Mucosa of rectum (tissue), 2 donors: ENCODE measurements around the gene HMCN1.

Experiments used
- H3K27ac ChIP-seq, 2 donors: one replicate each; pipeline ENCODE4 v1.7.0; 2013; ENCODE audit warnings: inconsistent platforms in 2 of 2, low read depth in 2 of 2, low read length in 2 of 2
- H3K27me3 ChIP-seq, 2 donors: one replicate each; pipeline ENCODE4 v1.7.0; 2013; ENCODE audit warnings: low read length in 2 of 2; ENCODE audit not compliant: control insufficient read depth in 2 of 2, insufficient read depth in 2 of 2
- H3K36me3 ChIP-seq, 2 donors: one replicate each; pipeline ENCODE4 v1.7.0; 2013; ENCODE audit warnings: low read length in 2 of 2; ENCODE audit not compliant: control insufficient read depth in 2 of 2, insufficient read depth in 2 of 2
- H3K4me1 ChIP-seq, 2 donors: one replicate each; pipeline ENCODE4 v1.7.0; 2013; ENCODE audit warnings: low read length in 2 of 2, mild to moderate bottlenecking in 1 of 2; ENCODE audit not compliant: control insufficient read depth in 2 of 2, insufficient read depth in 2 of 2
- H3K4me3 ChIP-seq, 2 donors: one replicate each; pipeline ENCODE4 v1.7.0; 2013; ENCODE audit warnings: low read length in 2 of 2
- H3K9ac ChIP-seq, 2 donors: one replicate each; pipeline ENCODE4 v1.7.0; 2013; ENCODE audit warnings: low read length in 2 of 2, low read depth in 1 of 2, mild to moderate bottlenecking in 1 of 2
- H3K9me3 ChIP-seq, 2 donors: one replicate each; pipeline ENCODE4 v1.7.0; 2013; ENCODE audit warnings: low read length in 2 of 2; ENCODE audit not compliant: control insufficient read depth in 2 of 2
- donor health status: healthy.
- donor health status: Normal muscosa, but diverticular disease.

HMCN1 gene

DNA sequence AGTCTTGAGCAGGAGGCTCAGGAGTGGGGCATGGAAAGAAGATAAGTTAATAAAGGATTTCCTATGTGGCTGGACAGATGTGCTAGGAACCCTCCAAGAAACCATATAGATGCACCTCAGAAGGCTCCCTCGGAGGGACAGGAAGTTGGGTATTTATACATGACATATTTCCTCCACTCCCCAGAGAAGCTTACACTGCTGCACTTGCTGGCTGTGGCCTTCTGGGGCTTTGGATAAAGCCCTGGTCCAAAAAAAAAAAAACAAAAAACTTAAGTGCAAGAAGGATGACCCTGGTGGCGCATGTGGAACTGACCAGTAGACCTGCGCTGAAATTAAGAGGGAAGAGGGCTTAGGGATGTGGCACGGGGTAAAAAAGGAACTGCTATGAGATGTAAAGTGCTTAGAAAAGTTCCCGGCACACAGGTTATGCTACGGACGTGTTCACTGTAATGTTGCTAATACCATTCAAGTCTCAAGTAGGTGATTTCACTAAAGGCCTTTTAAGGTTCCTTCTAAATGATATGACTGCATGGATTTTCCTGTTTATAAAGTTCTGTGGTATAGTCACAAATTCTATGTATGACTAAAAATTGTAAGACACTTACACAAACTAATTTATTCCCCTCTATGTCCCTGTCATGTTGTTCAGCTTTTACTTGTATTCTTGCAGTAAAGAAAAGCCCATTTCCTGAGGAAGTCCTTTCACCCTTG, 253.6 kb downstream of the HMCN1 start:
- Histone ChIP-seq H3K27me3 (no peaks in the 10 kb centered on the region), H3K27ac (no peak overlapping the region), H3K9ac (no peak overlapping the region)

DNA sequence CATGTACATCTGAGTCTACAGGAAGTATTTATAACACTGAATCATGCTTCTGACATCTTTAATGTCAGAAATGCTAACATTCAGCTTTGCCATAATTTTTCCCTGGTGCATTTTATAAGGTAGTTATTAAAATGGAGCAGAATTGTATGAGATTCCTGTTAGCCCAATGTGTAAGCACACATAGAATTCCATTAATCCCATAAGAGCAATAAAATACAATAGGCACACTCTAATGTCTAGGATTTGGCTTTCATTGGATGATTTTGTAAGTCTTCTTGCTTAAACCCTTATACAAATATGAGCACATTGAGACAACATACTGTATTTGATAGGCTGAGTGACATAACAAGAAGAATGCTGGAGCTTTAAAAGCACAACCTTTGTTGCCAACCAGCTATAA, 256.4 kb downstream of the HMCN1 start:
- Histone ChIP-seq H3K27me3 (no peaks in the 10 kb centered on the region), H3K4me3 (no peak overlapping the region), H3K9ac (no peak overlapping the region), H3K27ac (no peak overlapping the region), H3K36me3 (no peaks in the 10 kb centered on the region), H3K4me1 (no peaks in the 10 kb centered on the region), H3K9me3 (no peaks in the 10 kb centered on the region)

More for the DNA sequence above, 253.6 kb downstream of the HMCN1 start:
- Histone ChIP-seq H3K36me3 (no peaks in the 10 kb centered on the region), H3K9me3 (no peaks in the 10 kb centered on the region), H3K4me1 (no peaks in the 10 kb centered on the region), H3K4me3 (no peak overlapping the region)

DNA sequence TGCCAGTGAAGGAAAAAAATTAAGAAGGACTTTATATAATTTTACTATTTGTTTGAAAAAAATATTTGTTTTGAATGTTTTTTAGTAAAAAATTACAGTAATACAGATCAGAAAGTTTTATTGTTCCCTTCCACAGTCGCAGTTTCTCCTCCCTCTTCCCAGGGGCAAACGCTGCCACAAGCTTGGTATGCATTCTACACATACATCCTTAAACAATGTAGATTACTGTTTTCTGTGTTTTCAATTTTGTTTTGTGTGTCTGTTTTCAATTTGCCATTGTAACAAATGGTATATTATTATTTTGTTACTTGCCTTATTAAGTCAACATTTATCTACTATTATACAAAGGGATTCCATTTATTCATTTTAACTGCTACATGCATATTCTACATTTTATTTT, 257.1 kb downstream of the HMCN1 start:
- H3K27me3 ChIP-seq = no peaks in the 10 kb centered on the region
- no peak overlapping the region for H3K9ac ChIP-seq
- no peak overlapping the region for H3K27ac ChIP-seq

DNA sequence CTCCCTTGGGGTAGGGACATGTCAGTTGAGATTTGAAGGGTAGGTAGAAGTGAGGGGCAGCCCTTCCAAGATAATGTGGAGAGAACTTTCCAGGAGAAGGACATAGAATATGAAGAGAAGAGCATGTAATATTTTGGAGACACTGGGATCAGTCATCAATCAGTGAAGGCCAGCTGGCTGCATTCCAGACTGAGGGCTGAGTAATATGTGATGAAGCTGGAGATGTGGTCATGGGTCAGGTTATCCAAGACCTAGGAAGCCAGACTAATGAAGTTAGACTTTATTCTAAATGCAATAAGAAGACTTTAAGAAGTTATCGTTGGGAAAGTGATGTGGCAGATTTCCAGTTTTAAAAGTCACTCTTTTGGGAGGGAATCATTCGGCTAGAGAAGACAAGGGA, 262.0 kb downstream of the HMCN1 start:
- H3K27me3 ChIP-seq = no peaks in the 10 kb centered on the region
- no peaks in the 10 kb centered on the region for H3K9me3 ChIP-seq
- H3K9ac ChIP-seq = no peak overlapping the region
- no peaks in the 10 kb centered on the region for H3K4me1 ChIP-seq
- H3K4me3 ChIP-seq = no peak overlapping the region
- no peaks in the 10 kb centered on the region for H3K36me3 ChIP-seq
- no peak overlapping the region for H3K27ac ChIP-seq

More for the DNA sequence above, 257.1 kb downstream of the HMCN1 start:
- no peak overlapping the region for H3K4me3 ChIP-seq
- no peaks in the 10 kb centered on the region for H3K4me1 ChIP-seq
- H3K36me3 ChIP-seq = no peaks in the 10 kb centered on the region
- no peaks in the 10 kb centered on the region for H3K9me3 ChIP-seq

DNA sequence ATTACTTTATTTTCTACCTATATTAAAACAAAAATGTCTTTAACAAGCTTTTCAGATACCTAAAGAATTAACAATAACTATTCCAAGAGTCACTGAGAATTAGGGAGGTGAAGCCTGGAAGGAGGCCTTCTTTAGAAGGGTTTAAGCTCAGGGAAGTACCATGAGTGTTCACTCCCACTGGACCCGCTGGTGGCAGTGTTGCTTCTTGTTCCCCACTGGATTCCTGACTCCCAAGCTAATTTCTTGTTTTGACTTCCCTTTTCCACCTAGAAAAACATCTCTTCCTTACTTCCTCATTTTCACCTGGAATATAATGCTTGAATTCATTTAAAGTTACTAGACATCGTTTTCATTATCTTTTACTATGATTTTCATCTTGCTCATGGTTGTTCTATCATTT, 264.2 kb downstream of the HMCN1 start:
- Histone ChIP-seq H3K4me1 (no peaks in the 10 kb centered on the region), H3K9ac (no peak overlapping the region), H3K36me3 (no peaks in the 10 kb centered on the region), H3K4me3 (no peak overlapping the region), H3K27ac (no peak overlapping the region), H3K9me3 (no peaks in the 10 kb centered on the region), H3K27me3 (no peaks in the 10 kb centered on the region)

DNA sequence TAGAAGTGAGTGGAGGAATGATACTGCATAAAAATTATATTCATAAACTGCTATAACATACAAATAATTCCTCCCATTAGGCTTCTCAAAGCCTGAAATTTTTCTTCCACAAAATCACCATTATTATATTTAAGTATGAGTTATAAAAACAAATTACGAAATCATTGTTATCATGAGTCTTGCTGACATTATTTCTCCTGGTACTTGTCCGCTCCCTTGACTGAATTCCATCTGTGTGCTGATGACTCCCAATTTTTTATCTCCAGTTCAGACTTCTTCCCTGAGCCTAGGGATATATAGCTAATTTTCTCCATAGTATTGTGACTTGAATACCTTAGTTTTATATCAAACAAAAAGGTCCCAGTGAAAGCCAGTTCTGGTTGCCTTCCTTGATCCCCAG, 268.2 kb downstream of the HMCN1 start:
- H3K27ac ChIP-seq = no peak overlapping the region

DNA sequence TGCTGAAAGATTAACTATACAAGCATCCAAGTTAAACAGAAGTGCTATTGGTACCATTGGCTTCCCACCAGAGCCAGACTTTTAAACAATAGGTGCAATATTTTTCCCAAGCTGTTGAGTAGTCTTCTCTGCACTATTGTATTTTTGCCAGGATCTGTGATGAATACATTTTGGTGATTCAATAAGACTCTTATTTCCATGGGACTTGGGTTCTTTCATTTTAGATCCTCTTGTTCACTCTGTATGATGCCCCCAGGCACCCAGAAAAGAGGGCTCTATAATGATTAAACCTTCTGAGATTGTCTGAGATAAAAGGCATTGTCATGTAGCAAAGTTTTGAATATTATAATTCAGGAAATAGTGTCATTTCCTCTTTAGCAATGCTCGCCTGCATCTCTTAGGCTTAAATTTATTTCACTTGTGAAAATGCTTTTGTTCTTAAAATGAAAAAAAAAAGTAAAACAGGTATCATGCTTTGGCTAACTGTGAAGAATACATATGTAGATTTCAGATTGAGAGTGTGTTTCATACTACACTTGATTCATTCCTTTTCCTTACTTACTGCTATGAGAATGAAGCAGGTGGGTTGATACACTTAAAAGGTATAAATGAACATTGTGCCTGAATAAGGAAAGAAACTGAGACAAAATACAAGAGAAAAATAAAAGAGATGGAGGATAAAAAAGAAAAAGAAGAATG, 275.0 kb downstream of the HMCN1 start:
- Histone ChIP-seq H3K27ac (no peak overlapping the region), H3K9me3 (no peaks in the 10 kb centered on the region), H3K4me3 (no peak overlapping the region), H3K9ac (no peak overlapping the region), H3K36me3 (no peaks in the 10 kb centered on the region), H3K27me3 (no peaks in the 10 kb centered on the region), H3K4me1 (no peaks in the 10 kb centered on the region)

More for the DNA sequence above, 268.2 kb downstream of the HMCN1 start:
- Histone ChIP-seq H3K36me3 (no peaks in the 10 kb centered on the region), H3K4me3 (no peak overlapping the region), H3K4me1 (no peaks in the 10 kb centered on the region), H3K9ac (no peak overlapping the region), H3K27me3 (no peaks in the 10 kb centered on the region), H3K9me3 (no peaks in the 10 kb centered on the region)

DNA sequence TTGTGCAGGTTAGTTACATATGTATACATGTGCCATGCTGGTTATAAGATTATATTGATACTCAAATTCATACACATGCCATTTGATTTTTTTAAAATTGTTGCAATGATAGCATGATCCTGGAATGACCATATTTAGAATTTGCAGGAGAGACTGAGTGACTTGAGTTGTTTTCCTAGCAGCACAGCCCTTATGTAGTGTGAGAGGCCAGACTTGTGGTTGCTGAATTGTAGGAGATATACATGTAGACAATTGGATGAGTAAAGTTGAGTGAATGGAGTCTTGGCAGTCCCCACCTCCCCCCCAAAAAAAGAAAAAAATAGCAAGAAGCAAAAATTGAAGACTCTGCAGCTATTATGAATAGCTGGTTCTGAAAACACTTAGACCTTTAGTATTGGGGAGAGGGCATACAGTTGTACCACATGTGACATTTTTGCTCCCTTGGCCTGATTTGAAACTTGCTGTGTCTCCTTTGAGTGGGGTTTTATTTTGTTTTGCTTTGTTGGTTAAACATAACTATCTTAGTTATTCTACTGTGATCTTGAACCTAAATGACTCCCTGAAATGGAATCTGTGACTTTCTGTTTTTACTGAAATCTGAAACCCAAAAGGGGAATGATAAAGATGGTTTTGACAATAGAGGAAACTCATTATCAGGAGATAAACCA, 280.3 kb downstream of the HMCN1 start:
- no peak overlapping the region for H3K4me3 ChIP-seq
- no peak overlapping the region for H3K9ac ChIP-seq
- H3K27ac ChIP-seq = no peak overlapping the region
- no peaks in the 10 kb centered on the region for H3K27me3 ChIP-seq
- no peaks in the 10 kb centered on the region for H3K36me3 ChIP-seq
- H3K4me1 ChIP-seq = no peaks in the 10 kb centered on the region
- H3K9me3 ChIP-seq = no peaks in the 10 kb centered on the region

DNA sequence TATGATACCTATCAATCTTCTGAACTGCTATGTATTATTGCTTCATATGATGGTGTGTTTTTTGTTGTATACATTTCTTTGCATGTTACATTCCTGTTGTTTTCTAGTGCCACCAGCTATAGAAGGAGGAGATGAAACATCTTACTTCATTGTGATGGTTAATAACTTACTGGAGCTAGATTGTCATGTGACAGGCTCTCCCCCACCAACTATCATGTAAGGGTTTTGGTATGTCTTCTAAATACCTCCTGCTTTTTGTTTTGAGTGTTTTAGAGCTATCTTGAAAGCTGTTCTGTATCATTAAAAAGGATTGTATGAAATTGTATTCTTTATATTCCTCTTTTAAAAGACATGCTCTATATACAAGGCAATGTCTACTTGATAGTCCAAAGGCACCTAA, 282.7 kb downstream of the HMCN1 start:
- no peaks in the 10 kb centered on the region for H3K27me3 ChIP-seq
- no peaks in the 10 kb centered on the region for H3K4me1 ChIP-seq
- no peak overlapping the region for H3K9ac ChIP-seq
- no peaks in the 10 kb centered on the region for H3K9me3 ChIP-seq
- H3K4me3 ChIP-seq = no peak overlapping the region
- H3K27ac ChIP-seq = no peak overlapping the region
- no peaks in the 10 kb centered on the region for H3K36me3 ChIP-seq

DNA sequence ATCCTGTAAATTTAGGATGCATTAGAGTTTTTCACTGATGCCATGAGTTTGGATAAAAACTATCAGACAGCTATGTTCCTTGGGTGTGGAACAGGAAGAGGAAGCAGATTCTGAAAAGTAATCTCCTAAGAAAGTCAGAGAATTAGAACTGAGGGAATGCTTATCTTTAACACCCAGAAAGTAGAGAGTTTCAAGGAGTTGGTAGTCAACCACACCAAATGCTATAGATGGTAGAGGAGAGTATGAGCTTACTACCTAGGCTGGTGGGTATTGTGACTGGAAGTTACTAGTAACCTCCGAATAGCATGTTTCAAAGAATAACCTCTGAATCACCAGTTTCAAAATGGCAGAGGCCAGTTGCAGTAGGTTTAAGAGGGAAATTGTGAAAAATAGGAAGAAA, 288.0 kb downstream of the HMCN1 start:
- no peaks in the 10 kb centered on the region for H3K27me3 ChIP-seq
- no peaks in the 10 kb centered on the region for H3K9me3 ChIP-seq
- H3K4me1 ChIP-seq = no peaks in the 10 kb centered on the region
- no peak overlapping the region for H3K27ac ChIP-seq
- H3K36me3 ChIP-seq = no peaks in the 10 kb centered on the region
- no peak overlapping the region for H3K9ac ChIP-seq
- no peak overlapping the region for H3K4me3 ChIP-seq
